ENCODE measurements around the gene CYB5R3. TPM values are rescaled to one million over a fixed set of nuclear protein-coding genes. Genes with fewer than 3 reads are reported as not detected.
"Not testable (repeated sequence)": the region's sequence is repeated elsewhere in the genome, so short reads cannot be mapped to it uniquely, and the experiment has no call there.

Gene CYB5R3
- total RNA-seq, 1 donor from 2014 or later = 428 TPM

- no peak for DNase-seq (ENCODE audit: low spot score)
- intact Hi-C loops (cut with DNase I) = no loop called here
These were observed 18.1 kb downstream of the CYB5R3 start for GRCh38 chr22:42630901-42631602.

- no peak for DNase-seq (ENCODE audit: low spot score)
- intact Hi-C loops (cut with DNase I) = no loop called here
These were observed 19.0 kb downstream of the CYB5R3 start for GRCh38 chr22:42630211-42630610.

DNA sequence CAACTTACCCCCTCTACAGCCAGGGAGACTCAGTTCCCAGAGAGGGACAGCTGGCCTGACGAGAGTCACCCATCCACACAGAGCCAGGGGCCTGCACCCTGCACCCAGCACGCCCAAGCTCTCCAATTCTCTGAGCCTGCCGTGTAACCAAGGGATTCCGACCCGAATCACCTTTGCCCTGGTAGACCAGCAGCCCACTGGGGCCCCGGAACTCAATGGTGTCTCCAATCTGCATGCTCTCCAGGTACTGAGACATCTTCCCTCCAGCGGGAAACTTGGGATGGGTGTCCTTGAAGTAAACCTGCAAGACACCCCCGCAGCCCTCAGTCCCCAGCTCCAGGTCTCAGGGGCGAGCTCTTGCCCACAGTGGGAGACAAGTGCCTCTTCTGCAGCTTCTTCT is 21.2 kb downstream of the CYB5R3 start:
- intact Hi-C loops (cut with DNase I) = no loop called here
- no peak for DNase-seq (ENCODE audit: low spot score)

- DNase-seq (ENCODE audit: low spot score) = no peak
- intact Hi-C loops (cut with DNase I) = no loop called here
These were observed 22.1 kb downstream of the CYB5R3 start for GRCh38 chr22:42626951-42627625.

DNA sequence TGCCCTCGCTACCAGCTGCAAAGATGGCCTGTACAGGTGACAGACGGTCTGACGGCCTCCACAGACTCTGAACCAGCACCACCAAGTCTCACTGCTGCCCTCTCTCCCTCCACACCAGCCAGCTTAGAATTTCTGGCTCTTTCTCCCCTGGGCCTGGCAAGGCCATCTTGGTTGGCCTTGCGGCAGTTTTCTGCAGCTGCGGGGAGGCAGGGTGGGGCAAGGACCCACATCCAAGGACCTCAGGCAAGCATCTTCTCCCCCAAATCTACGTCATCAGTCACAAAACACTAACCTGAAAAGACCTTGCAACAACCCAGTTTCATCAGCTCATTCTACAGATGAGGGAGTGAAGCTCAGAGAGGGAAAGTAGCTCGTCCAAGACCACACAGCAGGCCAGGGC is 22.8 kb downstream of the CYB5R3 start:
- intact Hi-C loops (cut with DNase I) = no loop called here
- DNase-seq (ENCODE audit: low spot score) = no peak

DNA sequence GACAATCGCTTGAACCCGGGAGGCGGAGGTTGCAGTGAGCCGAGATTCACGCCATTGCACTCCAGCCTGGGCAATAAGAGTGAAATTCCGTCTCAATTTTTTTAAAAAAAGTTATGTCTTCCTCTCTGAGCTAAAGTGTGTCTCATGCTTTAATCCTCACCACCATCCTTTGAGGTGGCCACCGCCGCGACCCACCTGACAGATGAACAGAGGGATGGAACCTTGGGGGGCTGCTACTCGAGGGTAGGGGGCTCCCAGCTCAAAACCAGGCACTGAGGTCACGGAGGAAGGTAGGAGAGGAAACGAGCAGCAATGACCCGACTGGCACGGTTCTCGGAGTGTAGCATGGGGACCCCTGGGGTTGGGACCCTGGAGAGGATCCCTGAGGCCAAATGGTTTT is 23.8 kb downstream of the CYB5R3 start:
- no peak for DNase-seq (ENCODE audit: low spot score)

DNA sequence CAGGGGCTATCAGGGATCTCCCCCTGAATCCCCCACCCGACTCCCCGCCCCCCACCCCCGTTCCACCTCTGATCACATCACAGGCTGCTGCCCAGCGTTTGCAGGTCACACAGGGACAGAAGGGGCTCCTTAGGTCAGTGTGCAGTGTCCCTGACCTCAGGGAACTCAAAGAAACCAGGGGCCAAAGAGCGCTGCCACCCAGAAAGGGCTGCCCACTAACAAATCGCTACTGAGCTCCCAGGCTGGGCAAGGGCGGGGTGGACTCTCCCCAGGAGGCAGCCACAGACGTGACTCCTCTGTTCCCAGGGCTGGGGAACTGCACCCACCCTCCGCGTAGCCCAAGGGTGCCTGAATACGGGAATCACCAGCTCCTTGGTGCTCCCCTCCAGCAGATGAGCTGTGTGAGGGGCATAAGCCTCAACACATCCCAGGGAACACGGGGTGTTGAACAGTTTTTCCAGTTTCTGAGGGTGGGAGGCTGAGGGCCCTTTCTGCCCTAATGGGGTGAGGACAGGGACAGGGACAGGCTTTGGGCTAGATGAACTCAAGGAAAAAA is 24.6 kb downstream of the CYB5R3 start:
- DNase-seq (ENCODE audit: low spot score) = no peak

More for the DNA sequence above, 23.8 kb downstream of the CYB5R3 start:
- intact Hi-C loops (cut with DNase I) = no loop called here

DNA sequence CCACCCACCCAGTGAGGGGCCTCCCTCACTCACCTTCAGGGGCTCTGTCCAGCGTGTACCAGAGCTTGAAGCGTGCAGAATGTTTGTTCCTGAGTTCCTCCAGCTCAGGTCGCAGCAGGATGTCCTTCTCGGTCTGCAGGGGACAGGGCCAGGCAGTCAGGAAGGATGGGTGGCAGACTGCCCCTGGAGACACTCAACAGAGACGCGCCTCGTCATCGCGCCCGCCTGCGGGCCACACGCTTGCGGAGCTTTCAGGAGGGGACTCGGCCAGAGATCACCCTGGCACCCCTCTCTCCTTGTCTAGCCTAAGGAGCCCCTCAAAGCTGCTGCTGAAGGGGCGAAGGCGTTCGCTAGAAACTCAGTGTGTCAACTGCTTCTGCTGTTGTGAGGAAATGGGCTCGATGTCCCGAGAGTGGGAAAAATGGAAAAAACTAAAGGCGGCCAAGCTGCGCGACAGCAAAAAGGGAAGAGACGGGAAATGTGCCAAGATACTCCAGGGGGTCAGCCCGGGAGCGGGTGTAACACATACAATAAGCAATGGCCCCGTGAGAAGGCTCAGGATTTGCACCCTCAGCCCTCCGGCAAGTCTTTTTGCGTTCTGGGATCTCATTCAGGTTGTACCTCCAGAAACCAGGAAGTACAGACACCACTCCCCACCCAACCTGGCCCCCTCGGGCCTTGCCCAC is 25.3 kb downstream of the CYB5R3 start:
- DNase-seq (ENCODE audit: low spot score) = no peak
- intact Hi-C loops (cut with DNase I) = loop anchor here (5.0 kb wide), 1 partner anchor 38 kb away; no protein-coding TSS in a partner anchor

More for the DNA sequence above, 24.6 kb downstream of the CYB5R3 start:
- intact Hi-C loops (cut with DNase I) = loop anchor here (5.0 kb wide), 1 partner anchor 38 kb away; no protein-coding TSS in a partner anchor

DNA sequence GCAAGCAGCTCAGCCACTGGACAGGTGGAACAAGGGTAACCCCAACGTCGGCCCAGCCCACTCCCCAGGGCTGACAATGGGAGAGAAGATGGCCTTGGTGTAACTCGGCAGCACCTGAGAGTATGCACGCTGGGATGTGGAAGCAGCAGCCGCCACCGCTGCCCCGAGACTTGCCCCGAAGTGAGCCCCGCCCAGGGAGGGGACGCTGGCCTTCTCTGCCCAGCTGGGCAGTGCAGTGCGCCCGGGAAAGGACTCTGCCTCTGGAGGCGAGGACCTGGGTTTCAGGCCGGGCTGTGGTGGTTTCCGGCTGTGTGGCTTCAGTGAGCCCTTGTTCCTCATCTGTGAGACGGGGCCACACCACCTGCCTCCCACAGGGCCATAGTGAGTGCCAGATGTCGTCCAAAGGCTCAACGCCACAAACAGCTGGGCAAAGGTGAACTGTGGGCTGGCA is 25.9 kb downstream of the CYB5R3 start:
- DNase-seq (ENCODE audit: low spot score) = no peak
- intact Hi-C loops (cut with DNase I) = loop anchor here (5.0 kb wide), 1 partner anchor 39 kb away; no protein-coding TSS in a partner anchor

DNA sequence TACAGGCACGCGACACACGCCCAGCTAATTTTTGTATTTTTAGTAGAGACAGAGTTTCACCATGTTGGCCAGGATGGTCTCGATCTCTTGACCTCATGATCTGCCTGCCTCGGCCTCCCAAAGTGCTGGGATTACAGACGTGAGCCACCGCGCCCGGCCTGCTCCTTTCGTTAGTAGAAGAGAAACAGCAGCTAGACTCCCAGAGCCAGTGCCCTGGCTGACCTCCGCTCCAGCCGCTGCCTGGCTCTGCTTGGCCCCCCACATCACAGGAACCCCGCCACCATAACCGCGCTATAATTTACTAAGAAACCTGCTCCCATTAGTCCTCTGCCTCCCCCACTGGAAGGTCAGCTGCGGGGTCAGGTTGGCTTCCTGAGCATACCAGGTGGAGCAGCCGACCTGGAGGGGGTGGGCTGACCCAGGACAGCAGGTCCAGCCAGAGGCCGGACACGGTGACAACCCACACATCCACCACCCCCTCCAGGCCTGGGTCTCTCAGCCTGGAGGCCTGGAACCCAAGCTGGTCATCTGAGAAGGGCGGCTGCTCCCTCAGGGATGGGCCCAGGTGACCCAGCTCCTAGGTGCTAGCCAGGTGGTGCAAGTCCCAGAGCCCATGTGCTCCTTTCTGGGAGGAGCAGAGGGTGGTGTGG is 27.0 kb downstream of the CYB5R3 start:
- no peak for DNase-seq (ENCODE audit: low spot score)
- intact Hi-C loops (cut with DNase I) = loop anchor here (5.0 kb wide), 1 partner anchor 40 kb away; no protein-coding TSS in a partner anchor

DNA sequence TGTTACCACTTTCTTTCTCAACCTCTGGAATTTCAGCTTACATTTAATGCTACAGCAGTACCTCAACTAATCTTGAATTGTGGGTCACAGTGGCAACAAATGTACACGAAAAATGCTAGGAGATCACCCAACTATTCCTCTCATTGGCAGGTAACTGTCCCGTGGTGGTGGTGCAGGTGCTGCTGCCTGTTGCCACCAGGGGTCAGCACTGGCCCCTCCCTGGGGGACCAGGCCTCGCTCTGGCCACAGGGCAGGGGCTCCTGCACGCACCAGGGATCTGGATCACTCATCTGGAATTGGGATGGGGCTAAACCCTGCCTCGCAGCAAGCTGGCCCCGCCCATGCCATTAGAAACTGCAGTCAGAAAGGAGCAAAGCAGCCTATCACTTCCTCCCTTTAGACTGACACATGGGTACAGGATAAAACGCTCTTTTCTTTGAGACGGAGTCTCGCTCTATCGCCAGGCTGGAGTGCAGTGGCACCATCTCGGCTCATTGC is 27.6 kb downstream of the CYB5R3 start:
- no peak for DNase-seq (ENCODE audit: low spot score)
- intact Hi-C loops (cut with DNase I) = loop anchor here (2.0 to 5.0 kb wide), 2 partner anchors 41 to 199 kb away; no protein-coding TSS in a partner anchor

DNA sequence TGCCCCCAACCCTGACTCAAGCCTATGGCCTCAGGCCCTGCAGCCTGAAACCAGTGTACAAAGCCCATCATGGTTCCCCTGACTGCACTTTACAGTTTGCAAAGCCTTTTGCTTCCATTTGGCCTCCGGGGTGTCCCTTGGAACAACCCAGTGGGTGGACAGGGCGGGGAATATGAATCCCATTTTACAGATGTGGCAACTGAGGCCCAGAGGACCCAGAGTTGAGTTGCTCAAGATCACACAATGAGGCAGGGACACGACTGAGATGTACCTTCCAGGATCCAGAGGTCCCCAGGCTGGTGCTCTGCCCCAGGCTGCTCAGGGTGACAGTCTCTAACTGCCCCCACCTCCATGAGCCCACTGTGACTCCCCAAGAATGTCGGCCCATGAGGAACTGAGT is 29.1 kb downstream of the CYB5R3 start:
- intact Hi-C loops (cut with DNase I) = loop anchor here (2.0 to 5.0 kb wide), 2 partner anchors 42 to 201 kb away; no protein-coding TSS in a partner anchor
- no peak for DNase-seq (ENCODE audit: low spot score)

GRCh38 chr22:42619261-42620063 is 29.7 kb downstream of the CYB5R3 start:
- intact Hi-C loops (cut with DNase I) = loop anchor here (2.0 to 5.0 kb wide), 2 partner anchors 43 to 201 kb away; no protein-coding TSS in a partner anchor
- DNase-seq (ENCODE audit: low spot score) = no peak

DNA sequence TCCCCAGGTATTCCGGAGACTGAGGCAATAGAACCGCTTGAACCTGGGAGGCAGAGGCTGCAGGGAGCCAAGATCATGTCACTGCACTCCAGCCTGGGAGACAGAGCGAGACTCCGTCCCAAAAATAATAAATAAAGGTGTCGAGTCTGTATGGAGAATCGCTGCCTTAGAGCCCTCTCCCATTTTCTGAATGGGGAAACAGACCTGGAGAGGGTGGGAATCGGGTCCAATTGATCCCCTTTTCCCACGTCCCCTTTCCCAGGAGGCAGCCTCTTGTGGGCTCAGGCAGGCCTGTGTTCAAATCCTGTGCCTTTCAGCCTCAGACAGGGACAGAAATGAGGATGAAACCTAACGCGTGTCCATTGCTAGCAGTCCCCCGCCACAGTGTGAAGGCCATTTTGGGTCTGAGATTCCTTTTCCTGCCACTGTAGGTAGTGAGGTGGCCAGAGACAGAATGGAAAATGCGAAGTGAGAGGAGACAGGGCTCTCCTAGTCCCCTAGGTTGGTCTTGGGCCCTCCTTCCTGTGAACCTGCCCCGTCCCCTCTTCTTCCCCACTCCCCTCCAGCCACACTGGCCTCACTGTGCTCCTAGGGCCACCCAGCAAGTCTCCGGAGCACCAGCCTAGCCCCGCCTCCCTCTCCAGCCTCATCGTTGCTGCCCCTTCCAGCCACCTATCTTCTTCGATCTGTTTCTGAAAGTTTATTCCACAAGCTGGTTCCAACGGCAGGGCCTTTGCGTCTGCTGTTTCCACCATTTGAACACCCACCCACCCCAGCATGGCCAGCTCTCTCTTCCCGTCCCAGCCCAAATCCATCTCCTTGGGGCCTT is 31.8 kb downstream of the CYB5R3 start:
- DNase-seq (ENCODE audit: low spot score) = no peak
- intact Hi-C loops (cut with DNase I) = no loop called here

- intact Hi-C loops (cut with DNase I) = loop anchor here (2.0 kb wide), 1 partner anchor 19 kb away; no protein-coding TSS in a partner anchor
- DNase-seq (ENCODE audit: low spot score) = not testable (repeated sequence)
These were observed 33.4 kb downstream of the CYB5R3 start for GRCh38 chr22:42615860-42616175.

DNA sequence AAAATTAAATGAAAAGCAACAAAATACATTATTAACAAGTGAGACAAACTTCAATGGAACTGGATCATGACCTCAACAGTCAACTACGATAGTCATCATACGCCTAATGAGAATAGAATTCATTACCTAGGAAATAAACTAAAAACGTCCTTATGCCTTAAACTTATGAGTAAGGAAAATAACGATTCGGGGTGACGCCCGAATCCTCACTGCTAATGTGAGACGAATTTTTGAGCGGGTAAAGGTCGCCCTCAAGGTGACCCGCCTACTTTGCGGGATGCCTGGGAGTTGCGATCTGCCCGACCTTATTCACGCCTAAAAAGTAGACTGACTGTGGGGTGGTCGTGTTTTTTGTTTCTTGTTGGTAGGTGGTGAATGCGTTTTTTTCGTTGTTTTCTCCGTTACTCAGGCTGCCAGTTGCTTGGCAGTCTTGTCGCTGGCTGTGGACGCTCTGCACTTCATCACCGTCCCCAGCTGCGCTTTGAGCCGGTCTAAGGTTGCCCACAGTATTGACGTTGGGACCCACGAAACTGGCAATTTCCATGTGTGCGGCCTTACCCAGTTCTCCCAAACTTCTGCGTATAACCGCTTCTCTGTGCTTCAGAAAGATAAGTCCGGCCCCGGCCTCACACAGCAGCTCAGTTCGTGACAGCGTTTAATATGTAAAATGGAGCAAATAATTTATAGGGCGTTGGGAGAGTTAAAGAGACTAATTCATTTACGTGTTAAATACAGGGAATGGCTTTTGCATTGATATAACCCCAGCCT is 33.9 kb downstream of the CYB5R3 start:
- no peak for DNase-seq (ENCODE audit: low spot score)
- intact Hi-C loops (cut with DNase I) = loop anchor here (2.0 kb wide), 1 partner anchor 18 kb away; no protein-coding TSS in a partner anchor

Data from cardiac septum (tissue), 1 donor.